Stimulated activated CD4-positive, alpha-beta T cell treated with anti-CD3 and anti-CD28 coated beads, Interleukin-1b, Interleukin-23, amount 100 ng/mL, for 1 hour (primary cell): ENCODE measurements around the gene CACNA2D2.
A peak's percentile ranks its signal among the peaks of the same experiment; 100 is the strongest.

Experiments used
- DNase-seq, 2 donors: peaks; one replicate each; pipeline ENCODE4 v3.0.0-alpha.2; 2020; ENCODE audit warnings: low read depth in 2 of 2

CACNA2D2 gene

GRCh38 chr3:50464569-50464968 is 38.9 kb downstream of the CACNA2D2 start:
- DNase-seq: no peak

- DNase-seq: no peak
Observed at GRCh38 chr3:50459785-50460184, 43.6 kb downstream of the CACNA2D2 start.

- no peak for DNase-seq
Observed at GRCh38 chr3:50457988-50458387, 45.4 kb downstream of the CACNA2D2 start.

- DNase-seq: no peak
Observed at GRCh38 chr3:50455161-50456018, 48.0 kb downstream of the CACNA2D2 start.

DNA sequence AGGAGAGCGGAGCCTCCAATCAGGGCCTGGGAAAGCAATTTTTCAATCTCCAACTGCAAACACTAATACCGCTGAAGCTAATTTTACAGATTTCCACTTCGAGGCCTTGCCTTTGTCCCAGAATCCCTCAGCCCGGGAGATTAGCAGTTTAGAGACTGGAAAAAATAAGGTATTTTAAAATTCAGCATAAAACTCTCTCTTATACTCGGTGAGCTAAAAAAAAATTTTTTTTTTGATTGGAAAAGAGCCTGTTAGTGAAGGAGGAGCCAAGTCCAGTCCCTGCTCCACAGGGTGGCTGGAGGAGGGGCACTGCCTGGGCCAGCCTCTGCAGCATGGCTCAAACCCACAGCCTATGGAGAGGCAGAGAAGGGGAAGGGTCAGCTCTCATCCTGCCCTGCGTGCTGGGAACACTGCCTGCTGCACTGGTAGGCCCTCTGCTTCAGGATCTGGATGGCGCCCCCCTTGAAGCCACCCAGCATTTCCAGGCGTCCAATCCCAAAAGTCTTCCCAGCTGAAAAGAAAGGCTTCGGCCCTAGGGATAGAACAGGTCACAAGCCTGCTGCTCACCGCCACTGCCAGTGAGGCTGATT is 48.9 kb downstream of the CACNA2D2 start:
- no peak for DNase-seq

DNA sequence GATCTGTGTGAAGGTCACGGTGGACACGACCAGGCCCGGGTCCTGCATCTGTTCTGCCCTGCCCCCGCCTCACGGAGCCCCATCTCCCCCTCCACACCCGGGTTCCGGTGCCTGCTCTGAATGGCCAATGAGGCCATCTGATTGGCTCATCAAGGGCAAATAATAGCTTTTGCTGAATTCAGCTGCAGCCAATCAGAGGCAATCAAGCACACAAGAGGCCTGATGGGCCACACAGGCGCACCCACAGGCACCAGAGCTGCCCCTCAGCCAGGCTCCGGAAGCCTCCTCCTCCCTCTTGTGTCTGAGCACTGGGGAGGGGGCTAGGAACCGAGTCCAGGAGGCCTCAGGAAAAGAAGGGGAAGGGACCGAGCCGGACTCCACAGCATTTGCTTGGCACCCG is 49.5 kb downstream of the CACNA2D2 start:
- no peak for DNase-seq

DNA sequence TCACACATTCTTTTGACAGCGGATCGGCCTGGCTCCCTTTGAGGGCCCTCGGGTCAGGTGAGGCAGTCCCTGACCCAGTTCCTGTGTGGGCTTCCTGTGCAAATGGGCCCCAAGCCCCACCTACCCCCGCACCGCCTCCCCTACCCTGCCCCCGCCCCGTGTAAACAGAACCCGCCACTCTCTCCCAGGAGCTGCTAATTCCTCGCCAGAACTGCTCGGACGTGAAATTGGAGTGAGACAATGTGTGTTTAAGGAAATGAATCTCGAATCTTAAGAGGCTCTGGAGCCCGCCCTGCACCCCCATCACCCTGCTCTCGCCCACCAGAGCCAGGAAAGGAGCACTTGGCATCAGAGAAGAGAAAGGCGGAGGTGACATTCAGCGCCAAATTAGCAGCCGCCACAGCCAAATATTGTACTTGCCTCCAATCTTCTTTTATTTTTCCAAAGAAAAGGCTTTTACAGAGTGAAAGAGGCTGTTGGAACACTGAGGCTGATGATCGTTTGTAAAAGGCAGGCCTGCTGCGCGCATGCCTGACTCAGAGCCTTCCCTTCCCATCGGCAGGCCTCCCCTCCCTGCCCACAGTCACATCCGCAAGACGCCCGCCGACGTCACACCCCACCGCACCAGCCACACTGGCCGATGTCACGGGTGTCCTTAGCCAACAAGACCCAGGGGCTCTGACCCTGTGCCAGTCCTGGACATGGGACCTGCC is 53.1 kb downstream of the CACNA2D2 start:
- DNase-seq: peak; percentile 10 to 18

DNA sequence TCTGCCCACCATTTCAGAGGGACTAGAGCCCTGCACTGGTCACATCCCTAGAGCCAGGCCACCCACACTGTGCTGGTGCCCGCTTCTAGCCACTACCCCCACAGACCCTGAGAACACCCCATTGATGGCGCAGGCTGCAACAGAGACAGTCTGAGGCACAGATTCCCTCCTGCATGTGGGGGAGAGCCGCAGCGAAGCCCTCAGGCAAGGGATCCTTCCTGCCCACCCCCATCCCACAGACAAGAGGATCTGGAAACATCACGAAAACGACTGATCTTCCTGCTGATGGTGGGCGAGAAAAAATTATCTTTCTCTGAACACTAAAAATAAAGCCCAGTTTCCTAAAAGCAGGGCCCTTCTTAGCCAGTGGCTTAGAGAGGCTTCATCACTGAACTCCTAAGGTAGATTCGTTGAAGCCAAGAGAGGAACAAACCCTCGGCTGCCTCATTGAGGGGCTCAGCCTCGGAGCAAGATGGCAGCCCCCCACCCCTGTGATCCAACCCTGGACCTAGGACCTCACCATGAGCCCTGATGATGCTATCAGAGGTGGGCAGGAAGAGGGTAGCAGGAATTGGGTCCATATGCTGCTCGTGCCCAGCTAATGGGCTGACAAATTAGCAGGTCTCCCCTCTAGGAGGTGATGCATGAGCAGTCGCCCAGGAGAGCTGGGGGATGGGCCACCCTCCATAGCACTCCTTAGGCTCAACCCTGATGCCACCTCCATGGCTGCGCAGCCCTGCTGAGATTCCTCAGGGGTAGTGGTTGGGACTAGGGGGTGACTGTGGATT is 54.5 kb downstream of the CACNA2D2 start:
- DNase-seq: no peak

DNA sequence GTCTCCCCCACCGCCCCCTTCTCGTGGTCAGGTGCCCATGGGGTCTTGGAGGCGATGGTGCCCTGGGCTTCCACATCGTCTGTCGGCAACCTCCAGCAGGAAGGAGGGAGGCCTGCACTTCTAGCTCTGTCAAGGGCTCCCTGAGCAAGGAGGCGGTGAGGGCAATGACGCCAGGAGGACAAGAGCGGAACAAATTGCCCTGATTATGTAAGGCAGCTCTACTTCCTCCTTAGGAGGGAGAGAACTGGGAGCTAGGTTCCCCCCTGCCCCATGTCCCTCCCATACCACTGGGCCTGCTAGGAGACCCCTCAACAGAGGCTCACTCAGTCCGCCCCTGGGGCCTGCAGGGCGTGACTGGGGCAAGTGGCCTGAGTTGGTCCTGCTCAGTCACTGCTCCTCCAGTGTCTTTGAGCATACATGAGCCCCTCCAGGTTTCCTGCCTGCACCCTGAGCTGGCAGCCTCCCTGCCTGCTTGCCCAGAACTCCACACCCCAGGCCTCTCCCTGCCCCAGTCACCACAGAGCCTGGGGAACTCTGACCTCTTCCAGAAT is 56.1 kb downstream of the CACNA2D2 start:
- no peak for DNase-seq

- DNase-seq: no peak
Observed at GRCh38 chr3:50445919-50446318, 57.5 kb downstream of the CACNA2D2 start.

DNA sequence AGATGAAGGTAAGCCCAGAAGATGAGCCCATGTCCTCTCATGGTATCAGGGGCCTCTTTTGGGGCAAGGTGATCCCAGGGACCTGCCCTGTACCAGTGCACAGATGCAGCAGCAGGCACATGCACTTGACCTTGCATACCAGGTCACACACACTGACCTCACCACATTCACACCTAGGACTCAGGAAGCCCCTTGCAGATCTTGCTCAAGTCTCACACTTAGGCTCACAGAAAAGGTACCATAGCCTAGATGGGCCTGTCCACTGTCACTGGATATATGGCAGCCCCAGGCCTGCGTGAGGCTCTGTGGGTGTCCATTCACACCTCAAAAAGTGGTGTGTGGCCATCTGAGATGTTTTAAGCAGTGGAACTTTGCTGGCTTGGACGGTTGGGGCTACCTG is 58.7 kb downstream of the CACNA2D2 start:
- no peak for DNase-seq

DNA sequence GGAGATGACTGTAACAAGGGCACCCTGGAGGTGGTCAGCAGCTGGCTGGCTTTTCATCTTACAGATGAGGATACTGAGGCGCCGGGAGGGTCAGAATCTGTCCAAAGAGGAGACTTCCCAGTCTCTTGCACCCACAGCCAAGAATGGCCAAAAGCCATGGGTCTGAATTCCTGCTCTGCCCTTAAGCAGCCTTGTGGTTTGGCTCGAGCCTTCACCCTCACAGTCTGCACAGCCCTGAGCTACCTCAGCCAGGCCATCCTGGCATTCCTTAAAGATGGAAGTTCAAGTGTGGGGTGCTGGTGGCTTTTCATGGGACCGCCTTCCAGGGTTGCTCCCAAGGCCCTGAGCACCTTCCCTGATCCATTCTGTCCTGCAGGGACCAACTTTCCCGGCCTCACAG is 59.2 kb downstream of the CACNA2D2 start:
- no peak for DNase-seq

DNA sequence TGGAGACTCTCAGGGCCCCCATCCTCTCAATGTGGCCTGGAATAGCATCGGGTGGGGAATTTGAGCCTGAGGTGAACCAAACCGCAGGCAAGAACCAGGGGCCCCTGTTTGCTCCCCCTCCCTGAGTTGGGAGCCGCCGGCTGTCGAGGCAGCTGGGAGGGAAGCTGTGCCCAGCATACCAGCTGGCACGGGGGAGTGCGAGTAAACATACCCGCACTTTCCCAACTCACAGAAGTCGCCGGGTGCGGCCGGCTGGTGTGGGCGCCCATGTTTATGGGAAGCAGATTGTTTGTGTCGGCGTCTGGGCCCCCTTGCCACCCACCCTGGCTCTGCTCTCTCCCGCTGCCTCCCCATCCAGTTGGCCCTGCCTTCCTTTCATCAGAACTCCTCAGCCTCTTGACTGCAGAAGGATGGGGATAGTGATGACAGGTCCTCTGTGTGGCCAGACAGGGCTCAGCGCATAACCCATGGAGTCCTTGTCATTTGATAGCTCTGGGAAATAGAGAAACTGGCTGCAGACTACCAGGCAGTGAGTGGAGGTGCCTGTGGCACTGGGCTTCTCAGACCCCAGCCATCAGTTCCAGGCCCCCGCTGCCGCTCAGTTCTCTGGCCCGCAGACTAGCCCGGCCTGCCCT is 60.4 kb downstream of the CACNA2D2 start:
- DNase-seq: no peak

DNA sequence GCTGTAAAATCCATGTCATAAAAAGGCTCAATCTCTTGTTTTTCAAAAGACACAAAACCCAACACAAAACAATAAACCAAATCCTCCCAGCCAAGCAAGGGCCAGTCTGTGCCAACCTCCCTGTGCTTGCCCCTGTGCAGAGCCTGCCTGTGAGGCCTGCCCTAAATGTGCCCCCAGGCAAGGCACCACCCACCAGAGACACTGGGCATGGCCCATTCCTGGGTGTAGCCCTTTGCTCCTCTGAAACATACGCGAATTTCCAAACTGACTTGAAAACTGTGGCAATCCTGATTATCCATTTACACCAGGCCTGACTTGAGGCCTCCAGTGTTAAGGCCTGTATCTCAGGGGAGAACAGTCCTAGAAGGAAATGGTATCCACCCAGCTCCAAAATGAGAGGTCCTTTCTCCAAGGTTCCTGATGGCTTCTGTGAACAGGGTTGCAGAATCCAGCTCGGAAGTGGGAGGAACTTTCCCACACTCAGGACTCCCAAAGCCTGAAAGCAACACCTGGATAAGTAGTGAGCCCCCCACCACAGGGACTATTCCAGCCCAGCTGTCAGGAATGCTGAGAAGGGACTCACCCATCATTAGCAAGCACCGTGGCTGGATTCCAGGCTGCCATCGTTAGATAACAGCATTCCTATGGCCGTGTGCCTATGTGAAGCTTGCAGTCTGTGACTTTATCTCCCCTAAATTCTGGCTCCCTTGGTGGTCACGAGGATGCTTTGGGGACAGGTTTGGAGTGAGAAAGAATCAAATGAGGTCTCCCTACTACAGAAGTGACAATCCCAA is 61.8 kb downstream of the CACNA2D2 start:
- no peak for DNase-seq

DNA sequence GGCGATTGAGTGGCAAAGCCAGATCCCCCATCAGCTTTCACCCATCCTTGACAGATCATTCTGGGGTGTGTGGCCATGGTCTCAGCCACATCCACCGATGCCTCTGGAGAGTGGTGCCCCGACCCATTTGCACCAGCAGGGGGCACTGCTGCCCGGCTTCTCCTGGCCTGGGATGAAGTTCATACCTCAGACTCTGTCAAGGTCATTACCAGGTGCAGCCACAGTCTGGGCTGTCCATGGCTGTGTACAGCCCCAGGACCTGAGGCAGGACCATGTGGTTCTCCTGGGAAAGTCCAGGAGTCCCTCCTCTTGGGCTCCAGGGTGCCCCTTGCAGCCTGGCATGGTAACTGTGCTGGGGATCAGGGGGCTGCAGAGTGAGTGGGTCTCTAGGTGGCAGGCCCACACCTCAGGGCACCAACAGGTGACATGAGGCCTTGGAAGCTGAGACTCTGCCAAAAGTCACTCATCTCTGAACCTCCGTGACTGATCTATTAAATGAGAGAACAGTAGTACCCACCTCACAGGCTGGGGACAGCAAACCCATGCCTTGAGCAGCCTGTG is 67.2 kb downstream of the CACNA2D2 start:
- DNase-seq: peak; percentile 17 to 58

DNA sequence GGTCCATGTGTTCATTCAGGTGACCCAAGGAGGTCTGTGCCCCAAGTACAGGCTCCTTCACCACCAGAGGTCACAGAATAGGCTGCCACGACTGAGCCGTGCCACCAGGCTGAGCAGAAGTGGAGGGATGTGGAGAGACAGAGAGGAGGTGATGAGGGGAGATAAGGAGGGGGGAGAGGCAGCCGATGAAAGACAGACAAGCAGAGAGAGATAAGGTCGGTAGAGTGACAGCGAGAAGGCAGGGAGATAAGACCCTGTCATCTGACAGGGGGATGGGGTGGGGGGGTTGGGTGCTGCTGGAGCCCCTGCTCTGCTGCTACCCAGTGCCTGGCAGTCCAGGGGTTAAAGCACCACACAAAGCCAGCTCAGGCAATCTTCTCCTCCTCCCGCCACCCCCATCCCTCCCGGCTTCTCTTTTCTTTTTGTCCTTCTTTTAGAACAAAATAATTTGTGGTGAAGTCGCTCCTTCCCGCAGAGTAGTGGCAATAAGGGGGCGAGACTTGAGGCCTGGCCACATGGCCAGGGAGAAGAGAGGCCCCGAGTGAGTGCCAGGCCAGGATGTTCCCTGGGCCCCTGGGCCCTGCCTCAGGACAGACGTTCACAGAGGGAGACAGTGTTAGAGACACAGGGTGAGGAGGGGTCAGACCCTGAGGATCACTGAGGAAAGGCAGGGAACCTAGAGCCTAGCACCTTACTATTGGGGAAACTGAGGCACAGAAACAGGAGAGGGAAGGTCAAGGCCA is 67.9 kb downstream of the CACNA2D2 start:
- DNase-seq: no peak

DNA sequence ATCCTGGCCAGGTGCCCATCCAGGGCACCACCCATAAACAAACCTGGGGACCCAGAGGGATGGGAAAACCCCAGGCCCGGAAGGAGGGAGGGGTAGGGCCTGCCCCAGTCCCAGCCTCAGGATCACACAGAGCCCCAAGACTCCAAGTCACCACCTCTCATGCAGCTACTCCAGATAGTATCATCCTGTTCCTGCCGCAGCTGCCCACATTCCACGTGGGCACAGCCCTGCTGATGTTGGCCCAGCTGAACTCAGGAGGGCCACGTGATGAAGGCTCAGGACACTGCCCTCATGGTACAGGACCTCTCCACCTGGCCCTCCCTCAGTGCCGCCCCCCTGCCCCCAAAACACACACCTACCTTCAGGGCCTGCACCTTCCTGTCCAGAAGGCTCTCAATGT is 69.5 kb downstream of the CACNA2D2 start:
- DNase-seq: no peak

DNA sequence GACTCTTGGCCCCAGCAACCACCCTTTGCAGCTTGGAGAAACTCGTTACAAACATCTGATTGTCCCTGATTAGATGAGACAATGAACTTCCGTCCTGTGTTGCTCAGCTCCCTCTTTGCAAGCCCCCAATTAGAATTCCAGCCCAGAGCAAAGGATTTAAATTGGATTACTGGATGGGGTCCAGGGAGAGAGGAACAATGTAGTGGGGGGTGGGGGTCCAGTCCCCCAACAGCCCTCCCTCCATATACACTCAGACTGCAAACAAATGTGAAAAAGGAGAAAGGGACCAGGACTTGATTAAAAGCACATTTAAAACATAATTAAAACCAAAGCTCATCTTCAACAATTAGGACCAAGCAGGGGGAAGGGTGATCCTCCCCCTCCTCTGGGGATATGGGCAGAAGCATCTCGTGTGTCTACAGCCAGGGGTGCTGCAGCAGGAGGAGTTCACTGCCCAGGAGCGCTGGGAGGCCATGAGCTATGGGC is 72.4 kb downstream of the CACNA2D2 start:
- no peak for DNase-seq

DNA sequence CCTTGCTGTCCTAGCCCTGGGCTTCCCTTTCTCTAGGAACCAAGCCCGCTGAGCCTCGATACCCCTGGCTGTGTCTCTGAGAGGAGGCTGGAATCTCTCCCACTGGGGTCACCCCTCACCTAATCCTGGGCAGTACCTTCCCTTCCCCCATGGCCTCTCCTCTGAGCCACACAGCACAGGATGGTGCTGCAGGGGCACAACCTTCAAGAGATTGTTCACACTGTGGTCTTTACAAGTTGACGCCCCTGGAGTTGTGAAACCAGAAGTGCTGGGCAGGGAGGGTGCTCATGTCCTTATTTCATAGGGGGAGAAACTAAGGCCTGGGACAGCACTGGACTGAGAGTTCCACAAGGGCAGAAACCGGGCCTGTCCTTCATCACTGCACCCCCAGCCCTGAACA is 73.2 kb downstream of the CACNA2D2 start:
- DNase-seq: no peak
